Measurements from ENCODE around the gene TBXAS1.

The TBXAS1 gene

GRCh38 chr7:139829025-139829774 is at the start of gene TBXAS1:
TSS of gene TBXAS1 (plus strand) at chr7:139829264. CDS start at chr7:139829391, 127 bp downstream.
- no peak for DNase-seq (ENCODE audit: low read depth)

DNA sequence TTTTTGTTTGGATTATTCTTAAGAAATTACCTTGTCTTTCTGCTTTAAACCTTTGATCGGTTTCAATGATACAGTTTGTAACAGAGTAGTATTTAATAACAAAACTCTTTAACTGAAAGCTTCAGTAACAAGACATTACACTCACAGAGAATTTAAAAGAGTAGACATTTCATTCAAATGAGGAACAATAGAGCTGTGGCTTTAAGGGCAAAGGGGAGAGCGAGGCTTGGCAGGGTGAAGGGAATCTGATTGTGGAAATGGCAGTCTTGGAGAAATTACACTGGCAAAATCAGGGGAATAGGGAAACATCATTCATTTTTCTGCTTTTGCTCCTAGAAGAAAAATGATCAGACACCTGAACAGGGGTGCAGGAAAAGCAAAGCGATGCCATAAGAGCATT is 46.1 kb upstream of the TBXAS1 start:
- DNase-seq (ENCODE audit: low read depth) = no peak

DNA sequence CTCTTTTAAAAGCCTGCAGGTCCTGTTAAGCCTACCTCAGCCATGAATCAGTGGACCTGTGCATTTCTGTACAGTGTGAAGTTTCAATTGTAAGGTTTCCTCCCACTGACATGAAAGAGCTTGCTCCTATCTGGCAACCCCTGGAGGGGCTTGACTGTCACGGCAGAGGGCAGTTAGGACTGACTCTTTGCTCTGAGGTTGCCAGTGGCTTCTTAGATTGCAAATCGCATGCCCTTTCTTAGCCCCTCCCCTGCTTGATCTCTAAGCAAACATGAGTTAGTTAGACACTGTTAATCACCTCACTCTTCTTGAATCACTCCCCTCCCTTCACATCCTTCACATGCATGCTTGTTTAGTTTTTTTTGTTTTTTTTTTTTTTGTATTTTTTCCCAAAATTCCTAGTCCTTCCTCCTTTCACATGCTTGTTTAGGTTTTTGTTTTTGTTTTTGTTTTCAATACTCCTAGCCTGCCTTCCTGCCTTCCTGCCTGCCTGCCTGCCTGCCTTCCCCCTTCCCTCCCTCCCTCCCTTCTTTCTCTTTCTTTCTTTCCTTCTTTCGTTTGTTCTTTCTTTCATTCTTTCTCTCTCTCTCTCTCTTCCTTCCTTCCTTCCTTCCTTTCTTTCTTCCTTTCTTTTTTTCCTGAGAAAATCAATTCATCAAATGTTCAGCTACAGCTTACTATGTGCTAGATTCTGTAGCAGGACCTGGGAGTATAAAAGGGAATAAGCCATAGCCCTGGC is 45.2 kb upstream of the TBXAS1 start:
- no peak for DNase-seq (ENCODE audit: low read depth)

DNA sequence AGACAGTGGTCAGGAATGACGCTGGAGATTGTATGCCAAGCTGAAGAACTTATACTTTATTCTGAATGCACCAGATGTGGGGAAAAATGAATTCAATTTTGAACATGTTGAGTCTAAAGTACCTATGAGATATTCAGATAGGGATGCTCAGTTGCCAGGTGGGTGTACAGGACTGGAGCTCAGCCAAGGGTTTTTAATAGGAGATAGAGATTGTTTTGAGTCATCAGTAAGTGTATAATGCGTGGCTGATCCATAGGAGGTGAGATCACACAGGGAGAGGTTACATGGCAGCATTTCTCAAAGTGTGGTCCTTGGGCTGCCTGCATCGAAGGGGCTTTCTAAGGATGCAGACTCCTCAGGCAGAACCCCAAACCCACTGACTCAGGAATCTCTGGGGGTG is 44.4 kb upstream of the TBXAS1 start:
- DNase-seq (ENCODE audit: low read depth) = no peak

DNA sequence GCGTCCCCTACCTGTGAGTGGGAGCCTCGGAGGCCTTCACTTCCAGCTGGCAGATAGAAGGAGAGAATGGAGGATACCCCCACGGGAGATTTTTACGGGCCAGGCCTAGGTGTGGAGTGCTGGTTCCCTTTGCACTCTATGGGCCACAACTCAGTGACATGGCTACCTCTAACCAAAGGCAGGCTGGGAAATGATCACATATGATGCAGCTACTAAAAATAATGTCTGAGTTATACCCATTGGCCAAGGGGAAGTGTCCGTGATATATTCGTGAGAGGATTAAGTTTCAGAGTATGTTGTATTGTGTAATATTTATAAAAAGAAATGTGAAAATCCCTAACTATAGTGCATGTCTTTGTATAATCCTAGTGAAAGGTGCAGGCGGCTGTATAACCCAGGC is 37.7 kb upstream of the TBXAS1 start:
- no peak for DNase-seq (ENCODE audit: low read depth)

DNA sequence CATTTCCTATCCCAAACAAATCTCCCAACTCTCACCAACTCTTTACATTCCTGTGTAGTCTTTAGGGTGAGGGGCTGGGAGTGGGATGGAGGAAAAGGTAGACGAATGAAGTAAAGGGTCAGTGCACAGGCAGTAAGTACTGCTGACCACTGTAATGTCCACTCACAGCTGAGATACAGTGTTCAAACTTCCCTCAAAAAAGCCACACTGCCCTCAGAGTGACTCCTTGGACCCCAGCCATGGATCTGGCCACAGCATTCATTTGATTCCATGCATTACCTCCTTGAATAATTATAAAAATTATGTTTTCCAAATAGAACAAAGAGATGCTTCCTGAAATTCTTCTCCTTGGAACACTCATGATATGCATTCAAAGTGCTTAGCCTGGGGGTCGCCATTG is 31.5 kb upstream of the TBXAS1 start:
- DNase-seq (ENCODE audit: low read depth) = no peak

- no peak for DNase-seq (ENCODE audit: low read depth)
These were observed 30.8 kb upstream of the TBXAS1 start for GRCh38 chr7:139798221-139798620.

GRCh38 chr7:139798892-139799291 is 30.2 kb upstream of the TBXAS1 start:
- DNase-seq (ENCODE audit: low read depth) = no peak

DNA sequence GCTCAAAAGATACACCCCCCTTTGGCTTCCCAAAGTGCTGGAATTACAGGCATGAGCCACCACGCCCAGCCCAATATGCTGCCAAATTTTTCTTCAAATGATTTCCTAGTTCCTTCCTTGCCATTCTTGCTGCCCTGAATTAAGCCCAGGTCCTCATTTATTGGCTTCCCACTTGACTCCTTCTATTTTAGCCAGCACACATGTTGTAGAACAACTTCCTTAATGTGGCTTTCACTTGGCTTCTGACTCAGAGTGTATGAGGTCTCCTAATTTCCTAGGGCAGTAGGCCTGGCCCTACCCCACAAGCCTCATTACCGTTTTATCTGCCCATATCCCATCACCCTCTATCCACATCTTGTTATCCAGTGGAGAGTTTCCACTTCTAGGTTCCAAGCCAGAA is 29.5 kb upstream of the TBXAS1 start:
- DNase-seq (ENCODE audit: low read depth) = no peak

GRCh38 chr7:139804571-139804970 is 24.5 kb upstream of the TBXAS1 start:
- DNase-seq (ENCODE audit: low read depth) = no peak

DNA sequence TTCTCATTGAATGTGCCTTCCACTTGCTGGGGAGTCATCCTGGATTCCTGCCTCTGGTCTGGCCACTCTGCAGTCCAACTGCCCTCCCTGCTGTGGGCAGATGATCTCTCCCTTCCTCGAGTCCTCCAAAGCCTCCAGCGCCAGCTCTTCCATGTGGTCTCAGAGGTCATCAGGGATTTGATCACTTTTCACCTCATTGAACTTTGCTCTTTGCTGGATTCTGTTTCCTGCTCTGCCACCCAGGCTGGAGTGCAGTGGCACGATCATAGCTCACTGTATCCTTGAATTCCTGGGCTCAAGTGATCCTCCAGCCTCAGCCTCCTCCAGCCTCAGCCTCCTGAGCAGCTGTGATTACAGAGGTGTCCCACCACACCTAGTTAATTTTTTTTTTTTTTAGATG is 22.1 kb upstream of the TBXAS1 start:
- no peak for DNase-seq (ENCODE audit: low read depth)

- DNase-seq (ENCODE audit: low read depth) = no peak
These were observed 20.6 kb upstream of the TBXAS1 start for GRCh38 chr7:139808427-139808826.

GRCh38 chr7:139808846-139809442 is 20.1 kb upstream of the TBXAS1 start:
- DNase-seq (ENCODE audit: low read depth) = no peak

DNA sequence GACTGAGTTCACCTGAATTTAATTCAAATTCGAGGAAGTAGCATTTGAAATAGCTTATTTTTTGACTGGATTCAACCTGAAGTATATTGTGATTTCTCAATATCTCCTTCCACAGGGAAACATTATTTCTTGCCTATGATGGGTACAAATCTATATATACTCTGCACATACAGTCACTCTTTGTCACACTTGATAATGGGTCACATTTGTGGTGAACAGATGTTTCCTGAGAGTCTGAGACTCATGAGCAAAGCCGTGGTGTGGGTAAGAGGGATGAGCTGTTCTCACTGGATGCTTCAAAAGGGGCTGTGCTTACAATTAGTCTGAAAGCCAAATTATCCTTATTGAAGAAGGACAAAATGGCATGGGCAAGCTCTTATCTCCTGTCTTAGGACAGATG is 18.0 kb upstream of the TBXAS1 start:
- no peak for DNase-seq (ENCODE audit: low read depth)

- no peak for DNase-seq (ENCODE audit: low read depth)
These were observed 15.9 kb upstream of the TBXAS1 start for GRCh38 chr7:139813151-139813550.

- no peak for DNase-seq (ENCODE audit: low read depth)
These were observed 15.4 kb upstream of the TBXAS1 start for GRCh38 chr7:139813689-139814088.

DNA sequence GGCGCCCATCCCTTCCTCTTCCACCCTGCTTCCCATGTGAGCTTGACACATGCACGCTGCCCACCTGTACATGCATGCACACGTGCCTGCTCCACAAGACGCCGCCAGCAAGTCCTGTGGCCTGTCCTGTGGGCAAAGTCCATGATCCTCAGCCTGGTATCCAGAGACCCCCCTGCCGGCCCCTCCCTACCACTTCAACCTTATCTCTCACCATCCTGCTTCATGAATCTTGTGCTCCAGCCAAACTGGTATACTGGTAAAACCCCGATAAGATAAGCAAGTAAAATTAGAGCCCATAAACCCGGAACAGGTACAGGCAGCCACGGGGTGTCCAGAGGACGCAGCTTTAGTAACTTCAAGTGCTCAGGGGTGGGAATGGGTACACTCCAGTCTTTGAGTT is 11.8 kb upstream of the TBXAS1 start:
- no peak for DNase-seq (ENCODE audit: low read depth)

GRCh38 chr7:139820089-139820488 is 9.0 kb upstream of the TBXAS1 start:
- no peak for DNase-seq (ENCODE audit: low read depth)

DNA sequence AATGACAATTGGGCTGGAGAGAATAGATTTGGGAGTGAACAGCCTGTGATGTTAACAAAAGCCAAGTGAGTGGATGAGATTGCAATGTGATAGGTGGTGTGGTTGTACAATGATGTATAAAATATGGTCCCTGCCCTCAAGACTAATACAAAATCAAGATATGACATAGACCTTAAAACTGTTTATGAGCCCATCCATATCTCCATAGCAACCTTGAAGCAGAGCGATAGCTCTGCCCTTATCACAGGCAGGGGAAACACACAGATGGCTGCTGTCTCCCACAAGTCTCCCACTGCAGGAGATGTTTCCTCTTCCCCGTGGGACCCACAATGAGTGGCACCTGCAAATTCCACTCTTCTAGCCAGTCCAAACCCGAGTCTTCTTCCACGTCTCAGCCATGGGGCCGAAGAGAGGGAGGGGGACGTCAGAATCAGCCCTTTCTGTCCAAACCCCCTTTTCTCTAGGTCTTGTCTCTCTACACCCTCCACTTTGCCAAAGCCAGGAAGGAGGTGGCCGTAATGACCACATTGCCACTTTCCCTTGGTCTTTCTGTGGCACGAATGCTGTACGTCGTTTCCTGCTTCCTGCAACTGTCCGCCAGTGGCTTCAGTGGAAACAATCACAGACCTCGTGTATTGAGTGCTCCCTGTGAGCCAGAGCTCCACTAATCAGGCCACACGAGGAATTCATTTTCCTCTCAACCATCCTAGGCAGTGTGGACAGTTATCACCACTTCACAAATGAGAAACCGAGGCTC is 7.5 kb upstream of the TBXAS1 start:
- no peak for DNase-seq (ENCODE audit: low read depth)

DNA sequence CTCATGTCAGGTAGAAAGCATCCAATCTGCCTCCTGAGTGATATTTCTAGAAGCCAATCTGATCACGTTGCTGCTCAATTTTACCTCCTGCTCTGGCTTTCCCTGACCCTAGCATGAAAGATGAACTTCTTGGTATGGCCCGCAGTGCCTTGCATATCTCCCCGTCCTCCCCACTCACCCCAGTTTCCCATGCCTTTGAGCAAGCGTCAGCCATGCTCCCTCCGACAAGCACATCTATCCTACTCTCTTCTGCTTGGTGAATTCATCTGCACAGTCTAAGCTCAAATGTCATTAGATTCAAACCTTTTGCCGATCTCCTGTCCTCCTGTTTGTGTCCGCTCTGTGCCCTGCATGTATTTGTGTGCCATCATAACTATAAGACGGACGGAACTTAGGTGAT is 6.2 kb upstream of the TBXAS1 start:
- no peak for DNase-seq (ENCODE audit: low read depth)

DNA sequence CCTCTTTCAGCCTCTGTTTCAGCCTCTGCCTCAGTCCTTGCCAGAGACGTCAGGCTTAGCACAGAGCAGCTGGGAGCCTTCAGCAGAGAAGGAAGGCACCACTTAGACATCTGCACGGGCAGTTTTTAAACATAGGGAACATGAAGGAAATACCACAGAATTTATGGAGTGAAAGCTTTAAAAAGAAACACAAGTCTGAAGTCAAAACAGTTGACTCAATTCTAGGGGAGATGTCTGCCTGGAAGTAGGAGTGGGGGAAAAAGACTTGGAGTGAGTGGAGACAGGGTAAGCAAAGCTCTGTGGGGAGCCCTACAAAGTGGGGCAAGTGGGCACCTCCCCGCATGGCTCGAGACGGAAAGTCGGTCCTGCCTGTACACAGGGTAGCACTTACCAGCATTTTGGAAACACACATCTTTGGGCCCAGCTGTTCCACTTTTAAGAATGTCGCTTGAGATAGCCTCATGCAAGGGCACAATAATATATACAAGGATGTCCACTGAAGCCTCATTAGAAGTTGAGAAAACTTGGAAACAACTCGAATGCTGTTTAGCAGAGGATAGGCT is 5.0 kb upstream of the TBXAS1 start:
- no peak for DNase-seq (ENCODE audit: low read depth)

- DNase-seq (ENCODE audit: low read depth) = no peak
These were observed 3.3 kb upstream of the TBXAS1 start for GRCh38 chr7:139825666-139826290.
